Retinal pigment epithelial cell (primary cell): ENCODE results near the gene CSTF2T.
A peak's percentile ranks its signal among the peaks of the same experiment; 100 is the strongest.

Experiments used
- DNase-seq: peaks from one replicate; pipeline ENCODE4 v3.0.0-alpha.2; 2010; ENCODE audit warnings: low read depth
- H3K4me3 ChIP-seq: 2 replicates; pipeline ENCODE4 v1.5.1; 2011; ENCODE audit warnings: mild to moderate bottlenecking, low read length, control low read depth, moderate library complexity
- CTCF ChIP-seq: conservative IDR thresholded peaks from 2 replicates; pipeline ENCODE4 v1.5.1; 2011; ENCODE audit warnings: low read depth, low read length, control low read depth, inconsistent platforms

The CSTF2T gene

GRCh38 chr10:51699475-51700227, at the start of gene CSTF2T:
TSS of gene CSTF2T (minus strand) at chr10:51699595. CDS start at chr10:51699549, 46 bp downstream.
- DNase-seq: peak; percentile 85
- H3K4me3 ChIP-seq: peak within 1 kb of the TSS; percentile 85
- no peak for TF ChIP-seq CTCF

- H3K4me3 ChIP-seq: no peak overlapping the region
- DNase-seq: no peak
- TF ChIP-seq CTCF: no peak
Observed at GRCh38 chr10:51748959-51749358, 49.6 kb upstream of the CSTF2T start.

GRCh38 chr10:51747216-51747615, 47.8 kb upstream of the CSTF2T start:
- DNase-seq: no peak
- TF ChIP-seq CTCF: no peak
- no peak overlapping the region for H3K4me3 ChIP-seq

DNA sequence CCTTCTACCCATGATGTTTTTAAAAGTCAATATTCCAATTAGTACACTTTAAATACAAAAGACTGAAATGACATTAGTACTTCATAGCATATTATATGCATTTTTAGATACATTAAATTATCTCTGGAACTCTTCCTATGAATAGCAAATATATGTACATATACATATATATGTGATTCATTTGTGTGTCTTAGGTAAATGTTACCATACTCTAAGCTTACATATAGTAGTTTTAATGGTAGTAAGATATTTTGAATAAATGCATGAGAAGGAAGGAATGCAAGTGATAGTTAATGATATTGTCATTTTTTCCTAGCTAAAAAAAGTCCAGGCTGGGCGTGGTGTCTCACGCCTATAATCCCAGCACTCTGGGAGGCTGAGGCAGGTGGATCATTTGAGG, 46.0 kb upstream of the CSTF2T start:
- H3K4me3 ChIP-seq: no peak overlapping the region
- TF ChIP-seq CTCF: no peak
- no peak for DNase-seq

DNA sequence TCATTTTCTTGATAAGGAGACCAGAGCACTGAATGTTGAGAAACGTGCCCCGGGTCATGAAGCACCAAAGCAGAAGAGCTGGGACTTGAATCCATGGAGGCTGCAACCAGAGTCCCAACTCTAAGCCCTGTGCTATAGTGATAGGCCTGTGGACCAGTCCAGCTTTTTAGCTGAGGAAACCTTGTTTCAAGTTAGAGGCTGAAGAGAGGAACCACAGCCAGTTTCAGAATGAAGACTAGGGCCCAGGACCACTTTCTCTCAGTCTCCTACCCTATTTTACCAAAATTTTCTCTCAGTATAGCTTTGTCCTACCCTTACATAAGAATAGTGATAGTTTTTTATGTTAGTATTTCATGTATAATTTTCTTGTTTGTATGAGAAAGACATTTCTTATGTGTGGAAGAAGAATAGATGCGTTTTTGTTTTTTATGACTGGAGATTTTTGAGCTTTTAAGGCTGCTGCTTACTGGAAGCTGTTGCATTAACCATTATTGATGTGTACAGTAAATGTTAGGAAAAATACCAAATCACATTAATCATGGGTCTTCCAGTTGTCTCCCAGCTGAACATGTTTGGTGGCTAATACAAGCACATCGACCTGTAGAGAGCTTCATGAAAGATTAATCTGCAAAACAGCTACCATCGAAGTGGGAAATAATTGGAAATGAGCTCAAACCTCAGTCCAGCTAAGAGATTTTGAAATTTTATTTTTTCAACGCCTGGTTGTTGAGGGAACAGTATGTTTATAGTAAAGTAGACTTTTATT, 45.0 kb upstream of the CSTF2T start:
- DNase-seq: no peak
- TF ChIP-seq CTCF: no peak
- no peak overlapping the region for H3K4me3 ChIP-seq

GRCh38 chr10:51743146-51743545, 43.8 kb upstream of the CSTF2T start:
- TF ChIP-seq CTCF: no peak
- H3K4me3 ChIP-seq: no peak overlapping the region
- no peak for DNase-seq
